ENCODE data around the gene TTC31.
A peak's percentile ranks its signal among the peaks of the same experiment; 100 is the strongest.

The TTC31 gene

DNA sequence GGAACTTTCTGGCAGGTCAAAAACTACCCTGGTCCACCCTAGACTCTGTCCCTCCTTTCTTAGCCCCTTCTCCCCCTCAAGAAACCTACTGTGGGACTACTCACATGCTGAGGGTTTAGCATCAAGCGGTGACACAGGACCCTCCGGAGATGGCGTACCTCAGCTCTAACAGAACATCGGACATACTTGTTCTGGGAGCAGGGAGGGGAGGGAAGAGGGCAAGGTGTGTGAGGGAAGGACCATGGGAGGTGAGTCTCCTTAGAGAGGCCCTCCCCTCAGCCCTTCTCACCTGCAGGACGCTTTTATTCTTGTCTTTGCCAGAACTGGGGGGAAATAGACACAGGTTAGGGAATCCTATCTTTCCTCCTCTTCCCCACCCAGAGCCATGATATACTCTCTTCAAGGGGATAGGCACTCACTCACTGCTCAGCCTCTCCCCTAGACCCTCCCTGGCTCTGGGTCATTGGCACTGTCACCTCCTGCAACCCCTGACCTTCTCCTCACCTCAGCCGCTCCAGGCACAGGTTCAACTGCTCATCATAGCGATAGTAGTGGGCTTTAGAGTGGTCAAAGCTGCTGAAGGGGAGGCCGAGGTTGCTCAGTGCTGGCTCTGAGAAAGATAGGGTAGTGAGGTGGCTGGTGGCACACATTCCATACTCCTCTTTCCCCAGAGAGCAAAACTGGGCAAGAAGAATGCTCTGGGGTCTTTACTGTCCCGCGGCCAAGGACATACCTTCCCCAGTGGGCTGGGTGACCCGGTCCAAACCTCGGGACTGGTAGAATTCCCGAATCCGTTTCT, 22.8 kb downstream of the TTC31 start:
- DNase-seq, result no peak

- peak; percentile 98 for DNase-seq
Observed at GRCh38 chr2:74507145-74507925, 24.5 kb downstream of the TTC31 start, which contains the start of gene PCGF1. Gene PCGF1 (minus strand): TSS chr2:74507695. CDS start chr2:74507668, 27 bp downstream.

GRCh38 chr2:74507926-74508520, 25.1 kb downstream of the TTC31 start:
- no peak for DNase-seq

GRCh38 chr2:74510272-74510671, 27.4 kb downstream of the TTC31 start:
- DNase-seq, result no peak

- no peak for DNase-seq
Observed at GRCh38 chr2:74511104-74511989, 28.5 kb downstream of the TTC31 start.

- DNase-seq, result no peak
Observed at GRCh38 chr2:74512744-74513604, 30.1 kb downstream of the TTC31 start.

DNA sequence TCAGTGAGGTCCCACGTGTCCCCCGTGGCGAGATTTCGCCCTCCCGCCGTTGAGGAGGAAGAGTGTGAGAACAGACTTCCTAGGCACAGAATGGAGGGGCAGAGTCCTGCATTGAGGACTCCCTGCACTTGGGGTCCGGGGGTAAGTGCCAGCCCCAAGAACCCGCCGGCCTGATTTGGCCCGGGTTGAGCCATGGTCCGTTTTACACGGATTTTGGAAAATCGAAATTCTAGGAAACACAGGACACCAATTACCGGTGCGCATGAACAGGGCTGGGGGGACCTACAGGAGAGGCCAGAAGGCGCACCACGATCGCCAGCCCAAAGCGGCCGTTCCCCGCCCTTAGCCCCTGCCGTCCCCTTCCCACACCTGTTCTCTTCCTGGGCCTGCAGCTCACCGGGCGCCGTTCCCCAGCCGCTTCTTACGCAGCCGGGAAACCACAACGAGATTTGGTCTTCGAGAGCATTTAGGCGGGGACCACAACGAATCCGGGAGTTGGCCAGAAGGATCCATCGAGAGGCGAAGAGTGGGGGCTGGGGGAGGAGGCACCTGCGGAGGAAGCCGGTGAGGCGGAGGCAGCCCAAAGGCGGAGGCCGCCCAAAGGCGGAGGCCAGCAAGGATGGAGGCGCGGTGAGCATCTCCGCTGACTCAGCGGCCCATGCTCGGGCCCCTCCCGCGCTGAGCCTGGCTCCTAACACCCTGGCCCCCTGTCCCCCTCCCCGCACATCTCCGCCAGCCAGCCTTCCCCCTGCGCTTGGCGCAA, 30.9 kb downstream of the TTC31 start:
- no peak for DNase-seq

GRCh38 chr2:74514368-74515270, 31.7 kb downstream of the TTC31 start, which contains the start of gene TLX2:
Gene TLX2 (plus strand): TSS chr2:74514450. CDS start chr2:74514807, 357 bp downstream.
- DNase-seq, result no peak

- DNase-seq, result no peak
Observed at GRCh38 chr2:74515271-74515980, 32.5 kb downstream of the TTC31 start.

GRCh38 chr2:74515981-74516633, 33.2 kb downstream of the TTC31 start:
- peak; percentile 78 to 80 for DNase-seq

GRCh38 chr2:74516650-74517049, 33.8 kb downstream of the TTC31 start:
- no peak for DNase-seq

- DNase-seq, result no peak
Observed at GRCh38 chr2:74522516-74522915, 39.6 kb downstream of the TTC31 start.

- no peak for DNase-seq
Observed at GRCh38 chr2:74524005-74524404, 41.1 kb downstream of the TTC31 start.

DNA sequence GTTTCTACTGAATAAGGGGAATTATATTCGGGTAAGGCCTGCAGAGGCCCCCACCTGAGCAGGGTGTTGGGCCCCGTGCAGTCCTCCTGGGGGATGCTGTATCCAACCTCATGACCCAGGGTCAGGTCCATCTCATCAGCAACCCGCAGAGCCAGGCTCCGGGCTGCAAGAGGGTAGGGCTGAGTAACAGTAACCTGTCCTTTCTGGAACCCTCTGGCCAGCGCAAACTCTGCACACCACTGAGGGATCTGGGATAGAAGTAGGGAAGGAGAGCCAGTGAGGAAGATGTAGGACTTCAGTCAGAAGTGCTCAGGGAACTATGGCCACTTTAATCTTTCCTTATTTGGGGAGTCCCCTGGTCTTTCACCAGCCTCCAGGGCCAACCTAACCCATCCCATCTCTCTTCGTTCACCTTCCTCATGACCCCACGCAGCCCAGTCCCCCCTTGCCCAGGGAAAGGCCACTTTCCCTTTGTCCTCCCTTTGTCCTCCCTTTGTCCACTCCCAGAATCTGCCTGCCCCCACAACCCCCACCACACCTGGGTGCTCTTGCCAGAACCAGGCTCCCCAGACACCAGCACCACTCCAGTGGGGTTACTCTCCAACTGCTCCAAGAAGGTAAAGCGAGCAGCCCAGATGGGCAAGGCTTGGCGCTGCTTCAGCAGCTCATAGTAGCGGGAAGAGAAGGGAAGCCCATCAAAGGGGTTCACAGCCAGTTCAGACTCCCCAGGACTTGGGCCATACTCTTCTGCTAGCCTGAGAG, 42.3 kb downstream of the TTC31 start:
- no peak for DNase-seq

DNA sequence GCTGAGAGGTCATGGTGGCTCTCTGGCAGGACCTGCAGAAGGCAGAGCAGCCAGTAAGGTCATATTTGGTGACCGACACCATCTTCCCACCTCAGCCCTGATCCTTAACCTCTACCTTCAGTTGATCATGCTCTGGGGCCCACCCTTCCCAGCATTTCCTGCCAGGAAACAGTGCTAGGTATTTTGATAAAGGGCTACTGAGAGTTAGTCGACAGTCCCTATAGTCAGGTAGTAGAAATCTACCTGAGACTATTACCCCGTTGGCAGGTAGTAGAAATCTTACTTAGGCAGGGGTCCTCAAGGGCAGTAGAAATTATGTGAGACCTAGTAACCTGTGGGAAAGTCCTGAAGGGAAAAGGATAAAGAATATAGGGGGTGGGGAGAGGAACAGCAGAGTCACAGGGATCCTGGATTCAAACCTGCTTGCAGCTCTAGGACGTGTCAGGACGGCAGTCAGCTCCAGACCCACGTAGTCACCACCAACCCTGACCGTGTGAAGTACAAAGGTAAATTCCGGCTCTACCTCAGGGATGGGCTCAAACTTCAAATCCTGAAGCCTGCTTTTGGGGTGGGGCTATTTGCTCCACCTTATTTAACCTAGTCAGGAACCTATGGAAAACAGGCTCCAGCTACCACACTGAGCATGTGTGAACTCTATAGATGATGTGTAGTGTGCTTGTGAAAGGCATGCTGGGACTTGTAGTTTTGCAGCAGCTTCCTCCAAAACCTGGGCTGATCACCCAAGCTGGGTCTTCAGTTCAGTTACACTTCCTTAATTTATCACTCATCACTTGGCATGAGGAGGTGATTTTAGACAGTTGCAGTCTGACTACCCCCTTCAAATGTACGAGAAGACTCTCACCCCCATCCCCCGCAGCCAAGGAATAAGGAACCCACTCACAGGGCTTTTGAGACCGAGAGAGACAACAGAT, 43.1 kb downstream of the TTC31 start, which contains the start of gene DQX1:
Gene DQX1, minus strand, starts transcription at position 515 of the 932 bp plus-strand sequence. Its CDS starts 502 bp downstream, at position 13.
- peak; percentile 48 to 66 for DNase-seq

GRCh38 chr2:74526649-74527230, 43.9 kb downstream of the TTC31 start:
- DNase-seq, result no peak

Data from CD4-positive, alpha-beta T cell treated with Interleukin-1 beta for 1 hour (primary cell).